H9 (cell line): ENCODE results near the gene TAF15. TPM values are rescaled to one million over a fixed set of nuclear protein-coding genes. Genes with fewer than 3 reads are reported as not detected.

Experiments used
- DNase-seq: peaks from one replicate; pipeline ENCODE4 v3.0.0-alpha.2; 2017
- H2AFZ ChIP-seq: one replicate; pipeline ENCODE4 v1.6.1; 2013; ENCODE audit warnings: mild to moderate bottlenecking, low read length, control low read depth, moderate library complexity
- H2AK5ac ChIP-seq: 2 replicates; pipeline ENCODE4 v1.6.1; 2013; ENCODE audit warnings: low read length, control low read depth, mixed read lengths; ENCODE audit not compliant: insufficient read length
- H2BK120ac ChIP-seq: one replicate; pipeline ENCODE4 v1.6.1; 2013; ENCODE audit warnings: low read depth, mild to moderate bottlenecking, low read length, control low read depth, inconsistent platforms; ENCODE audit not compliant: poor library complexity, severe bottlenecking
- H2BK12ac ChIP-seq: 2 replicates; pipeline ENCODE4 v1.6.1; 2013; ENCODE audit warnings: low read length, control low read depth, mixed read lengths, low read depth; ENCODE audit not compliant: insufficient read length
- H2BK15ac ChIP-seq: 2 replicates; pipeline ENCODE4 v1.6.1; 2013; ENCODE audit warnings: low read depth, low read length, control low read depth
- H2BK20ac ChIP-seq: one replicate; pipeline ENCODE4 v1.6.1; 2013; ENCODE audit warnings: low read depth, mild to moderate bottlenecking, low read length, control low read depth, inconsistent platforms; ENCODE audit not compliant: poor library complexity, severe bottlenecking
- H2BK5ac ChIP-seq: 2 replicates; pipeline ENCODE4 v1.6.1; 2013; ENCODE audit warnings: low read length, control low read depth, mixed read lengths; ENCODE audit not compliant: insufficient read length
- H3K14ac ChIP-seq: 2 replicates; pipeline ENCODE4 v1.6.1; 2013; ENCODE audit warnings: low read length, control low read depth; ENCODE audit not compliant: insufficient read depth
- H3K18ac ChIP-seq: 2 replicates; pipeline ENCODE4 v1.6.1; 2013; ENCODE audit warnings: low read depth, mild to moderate bottlenecking, mixed read lengths, low read length, control low read depth; ENCODE audit not compliant: insufficient read length
- H3K23ac ChIP-seq: 2 replicates; pipeline ENCODE4 v1.6.1; 2013; ENCODE audit warnings: low read length, control low read depth, mixed read lengths, low read depth; ENCODE audit not compliant: insufficient read length
- H3K23me2 ChIP-seq: 2 replicates; pipeline ENCODE4 v1.6.1; 2013; ENCODE audit warnings: low read depth, mild to moderate bottlenecking, mixed read lengths, low read length, control low read depth; ENCODE audit not compliant: insufficient read length, poor library complexity, severe bottlenecking
- H3K27ac ChIP-seq: 2 replicates; pipeline ENCODE4 v1.5.1; 2013; ENCODE audit warnings: low read length, control low read depth, mixed read lengths, low read depth; ENCODE audit not compliant: insufficient read length
- H3K27me3 ChIP-seq: 2 replicates; pipeline ENCODE4 v1.6.1; 2013; ENCODE audit warnings: low read length, control low read depth, inconsistent platforms; ENCODE audit not compliant: insufficient read depth
- H3K4ac ChIP-seq: 2 replicates; pipeline ENCODE4 v1.6.1; 2013; ENCODE audit warnings: low read depth, mild to moderate bottlenecking, control low read depth, inconsistent platforms, low read length, moderate library complexity
- H3K4me1 ChIP-seq: 2 replicates; pipeline ENCODE4 v1.6.1; 2013; ENCODE audit warnings: low read length, control low read depth, inconsistent platforms; ENCODE audit not compliant: insufficient read depth
- H3K4me2 ChIP-seq: 2 replicates; pipeline ENCODE4 v1.6.1; 2013; ENCODE audit warnings: low read length, control low read depth, mixed read lengths; ENCODE audit not compliant: insufficient read length, insufficient read depth
- H3K56ac ChIP-seq: 2 replicates; pipeline ENCODE4 v1.6.1; 2013; ENCODE audit warnings: low read depth, mild to moderate bottlenecking, mixed read lengths, low read length, control low read depth; ENCODE audit not compliant: insufficient read length
- H3K79me1 ChIP-seq: 2 replicates; pipeline ENCODE4 v1.6.1; 2013; ENCODE audit warnings: low read depth, mild to moderate bottlenecking, moderate library complexity, low read length, control low read depth, inconsistent platforms; ENCODE audit not compliant: insufficient read depth, poor library complexity, severe bottlenecking
- H3K79me2 ChIP-seq: 2 replicates; pipeline ENCODE4 v1.6.1; 2013; ENCODE audit warnings: low read length, control low read depth, inconsistent platforms; ENCODE audit not compliant: insufficient read depth
- H3K9ac ChIP-seq: 2 replicates; pipeline ENCODE4 v1.6.1; 2013; ENCODE audit warnings: low read length, control low read depth, mixed read lengths; ENCODE audit not compliant: insufficient read length; ENCODE audit errors: extremely low read depth
- H3K9me3 ChIP-seq: one replicate; pipeline ENCODE4 v1.6.1; 2013; ENCODE audit warnings: low read depth, low read length, inconsistent platforms; ENCODE audit not compliant: control insufficient read depth
- H3T11ph ChIP-seq: one replicate; pipeline ENCODE4 v1.6.1; 2013; ENCODE audit warnings: mild to moderate bottlenecking, low read length, control low read depth, inconsistent platforms
- H4K20me1 ChIP-seq: one replicate; pipeline ENCODE4 v1.6.1; 2013; ENCODE audit not compliant: control insufficient read depth, insufficient read length, insufficient read depth
- H4K5ac ChIP-seq: 2 replicates; pipeline ENCODE4 v1.6.1; 2013; ENCODE audit warnings: low read depth, mild to moderate bottlenecking, mixed read lengths, low read length, control low read depth; ENCODE audit not compliant: insufficient read length
- H4K8ac ChIP-seq: replicated peaks from 2 replicates; pipeline ENCODE4 v1.6.1; 2013; ENCODE audit warnings: low read length, control low read depth, mixed read lengths, low read depth; ENCODE audit not compliant: insufficient read length
- H4K91ac ChIP-seq: 2 replicates; pipeline ENCODE4 v1.6.1; 2013; ENCODE audit warnings: low read depth, mild to moderate bottlenecking, moderate library complexity, mixed read lengths, low read length, control low read depth; ENCODE audit not compliant: insufficient read length
- H3K27ac Mint-ChIP-seq, 3 experiments: 2 replicates in 2 of 3; 3 replicates in 1 of 3; pipeline ENCODE4 v1.8.0; 2020 to 2021; ENCODE audit warnings: mixed read lengths in 3 of 3, mild to moderate bottlenecking in 1 of 3, moderate library complexity in 1 of 3
- H3K27me3 Mint-ChIP-seq: 2 replicates; pipeline ENCODE4 v1.8.0; 2021; ENCODE audit warnings: low read depth, mild to moderate bottlenecking, moderate library complexity, mixed read lengths
- H3K36me3 Mint-ChIP-seq, 3 experiments: 2 replicates in 2 of 3; 3 replicates in 1 of 3; pipeline ENCODE4 v1.8.0; 2020 to 2021; ENCODE audit warnings: low read depth in 3 of 3, mixed read lengths in 3 of 3; ENCODE audit not compliant: insufficient read depth in 1 of 3
- H3K4me1 Mint-ChIP-seq, 2 experiments: 2 replicates each; pipeline ENCODE4 v1.8.0; 2020; ENCODE audit warnings: mixed read lengths in 2 of 2
- H3K4me3 Mint-ChIP-seq, 2 experiments: 2 replicates in 1 of 2; 3 replicates in 1 of 2; pipeline ENCODE4 v1.8.0; 2020 to 2021; ENCODE audit warnings: mild to moderate bottlenecking in 2 of 2, mixed read lengths in 2 of 2, moderate library complexity in 1 of 2
- H3K9me3 Mint-ChIP-seq, 2 experiments: 2 replicates in 1 of 2; 3 replicates in 1 of 2; pipeline ENCODE4 v1.8.0; 2020; ENCODE audit warnings: mild to moderate bottlenecking in 2 of 2, mixed read lengths in 2 of 2, moderate library complexity in 1 of 2
- WGBS: extraction: QIAGEN DNeasy Blood & Tissue Kit; methylation state at CpG from one replicate; pipeline ENCODE4 v1.1.7; 2013; ENCODE audit warnings: missing lambda C conversion rate, low lambda C conversion rate, mixed read lengths; ENCODE audit not compliant: insufficient read length; ENCODE audit errors: extremely low coverage; 5-methylcytosine and 5-hydroxymethylcytosine counted together
- total RNA-seq: library from RNA; stranded (reverse); gene quantifications from 2 replicates; pipeline ENCODE4 v1.2.1, GENCODE V29; 2021
- TF ChIP-seq, protein P1 (sequence below): fragments of 200-600 bp; sonication (generic); conservative IDR thresholded peaks from 3 replicates; pipeline ENCODE4 v1.8.0; 2021; ENCODE audit warnings: antibody characterized with exemption, mild to moderate bottlenecking

Gene TAF15
- total RNA-seq, 1 experiment from 2014 or later: 304 TPM

GRCh38 chr17:35846055-35846809 is 36.9 kb downstream of the TAF15 start:
- no peak overlapping the region for H2BK15ac ChIP-seq
- TF ChIP-seq, protein P1, sequence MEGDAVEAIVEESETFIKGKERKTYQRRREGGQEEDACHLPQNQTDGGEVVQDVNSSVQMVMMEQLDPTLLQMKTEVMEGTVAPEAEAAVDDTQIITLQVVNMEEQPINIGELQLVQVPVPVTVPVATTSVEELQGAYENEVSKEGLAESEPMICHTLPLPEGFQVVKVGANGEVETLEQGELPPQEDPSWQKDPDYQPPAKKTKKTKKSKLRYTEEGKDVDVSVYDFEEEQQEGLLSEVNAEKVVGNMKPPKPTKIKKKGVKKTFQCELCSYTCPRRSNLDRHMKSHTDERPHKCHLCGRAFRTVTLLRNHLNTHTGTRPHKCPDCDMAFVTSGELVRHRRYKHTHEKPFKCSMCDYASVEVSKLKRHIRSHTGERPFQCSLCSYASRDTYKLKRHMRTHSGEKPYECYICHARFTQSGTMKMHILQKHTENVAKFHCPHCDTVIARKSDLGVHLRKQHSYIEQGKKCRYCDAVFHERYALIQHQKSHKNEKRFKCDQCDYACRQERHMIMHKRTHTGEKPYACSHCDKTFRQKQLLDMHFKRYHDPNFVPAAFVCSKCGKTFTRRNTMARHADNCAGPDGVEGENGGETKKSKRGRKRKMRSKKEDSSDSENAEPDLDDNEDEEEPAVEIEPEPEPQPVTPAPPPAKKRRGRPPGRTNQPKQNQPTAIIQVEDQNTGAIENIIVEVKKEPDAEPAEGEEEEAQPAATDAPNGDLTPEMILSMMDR: no peak
- no peak overlapping the region for H3K27ac ChIP-seq
- no peak overlapping the region for H4K8ac ChIP-seq
- H3K9me3 ChIP-seq: no peaks in the 10 kb centered on the region
- no peak overlapping the region for H2BK20ac ChIP-seq
- no peak overlapping the region for H3K23ac ChIP-seq
- Mint-ChIP-seq H3K27me3 (no peaks in the 10 kb centered on the region; the same call in 1 of the 2 replicates), H3K4me1 (peaks cover 7 to 11% of the 10 kb centered on the region in 2 experiments), H3K9me3 (no peaks in the 10 kb centered on the region), H3K27ac (no peak overlapping the region), H3K36me3 (peaks cover 39 to 79% (median 77%) of the 10 kb centered on the region in 3 experiments), H3K4me3 (no peak overlapping the region)
- H3K4me2 ChIP-seq: no peak overlapping the region
- no peaks in the 10 kb centered on the region for H3K79me1 ChIP-seq
- no peak overlapping the region for H3K9ac ChIP-seq
- H3K14ac ChIP-seq: no peak overlapping the region
- H3K27me3 ChIP-seq: no peaks in the 10 kb centered on the region
- H4K91ac ChIP-seq: no peak overlapping the region
- no peak for DNase-seq
- no peak overlapping the region for H2BK120ac ChIP-seq
- no peak overlapping the region for H3T11ph ChIP-seq
- no peaks in the 10 kb centered on the region for H3K4me1 ChIP-seq
- WGBS: no CpG with 5 or more reads among the region's 3 CpGs
- no peak overlapping the region for H2BK5ac ChIP-seq
- H2AFZ ChIP-seq: no peak overlapping the region
- no peak overlapping the region for H4K5ac ChIP-seq
- H2BK12ac ChIP-seq: no peak overlapping the region
- peaks cover 3% of the 10 kb centered on the region for H4K20me1 ChIP-seq
- no peaks in the 10 kb centered on the region for H3K23me2 ChIP-seq
- H3K18ac ChIP-seq: no peak overlapping the region
- H2AK5ac ChIP-seq: no peak overlapping the region
- H3K56ac ChIP-seq: no peak overlapping the region
- H3K79me2 ChIP-seq: no peaks in the 10 kb centered on the region
- no peak overlapping the region for H3K4ac ChIP-seq
